Measurements from ENCODE around the gene OR2M5.

The OR2M5 gene, protein sequence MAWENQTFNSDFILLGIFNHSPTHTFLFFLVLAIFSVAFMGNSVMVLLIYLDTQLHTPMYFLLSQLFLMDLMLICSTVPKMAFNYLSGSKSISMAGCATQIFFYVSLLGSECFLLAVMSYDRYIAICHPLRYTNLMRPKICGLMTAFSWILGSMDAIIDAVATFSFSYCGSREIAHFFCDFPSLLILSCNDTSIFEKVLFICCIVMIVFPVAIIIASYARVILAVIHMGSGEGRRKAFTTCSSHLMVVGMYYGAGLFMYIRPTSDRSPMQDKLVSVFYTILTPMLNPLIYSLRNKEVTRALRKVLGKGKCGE

DNA sequence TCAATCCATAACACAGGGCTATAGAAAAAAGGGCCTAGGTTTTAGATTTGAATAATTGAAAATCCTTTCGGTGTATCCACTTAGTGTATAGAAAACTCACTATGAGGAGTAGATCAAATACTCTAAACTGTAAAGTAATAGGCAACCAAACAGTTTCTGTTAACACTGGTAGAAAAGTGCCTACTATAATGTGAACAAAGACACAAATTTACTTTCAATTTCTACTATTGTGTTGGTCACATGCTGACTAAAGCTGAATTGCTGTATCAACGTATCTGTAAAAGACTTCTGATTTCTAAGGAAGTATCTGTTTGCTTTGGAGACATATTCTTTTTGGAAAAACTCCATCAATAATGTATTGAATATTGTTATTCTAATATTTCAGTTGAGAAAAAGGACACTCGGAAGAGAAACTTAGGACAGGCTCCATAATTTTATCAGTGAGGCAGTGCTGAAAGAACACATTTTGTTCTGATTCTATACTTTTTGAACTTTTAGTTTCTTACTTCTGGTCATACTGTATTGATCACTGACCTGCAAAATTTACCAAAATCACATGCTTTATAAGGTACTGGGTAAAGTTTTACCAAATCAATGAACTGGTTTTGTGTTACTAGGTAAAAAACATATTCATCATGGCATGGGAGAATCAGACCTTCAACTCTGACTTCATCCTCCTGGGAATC lies at the start of gene OR2M5:
Gene OR2M5 (plus strand): TSS at position 636 of the 686 bp plus-strand sequence. CDS start 0 bp downstream, at position 636.
- in situ Hi-C loops (cut with MboI; ENCODE audit: low sequenced_read_pairs) = no loop called here

DNA sequence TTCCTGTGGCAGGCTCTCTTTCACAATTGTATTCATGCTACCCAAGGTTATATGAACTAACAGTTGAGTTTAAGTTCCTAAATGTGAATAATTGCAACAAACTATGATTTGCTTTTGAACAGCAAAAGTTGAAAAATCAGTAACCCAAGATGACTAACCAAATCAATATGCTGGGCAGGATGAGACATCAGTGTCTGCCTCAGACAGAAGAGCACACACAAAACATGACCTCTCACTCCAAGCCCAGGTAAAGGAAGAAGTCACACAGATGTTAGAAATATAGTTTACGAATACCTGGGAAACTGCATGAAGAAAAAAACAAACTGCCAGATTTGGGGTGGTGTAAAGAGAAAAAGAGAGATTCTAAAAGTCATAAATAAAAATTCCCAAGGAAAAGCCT lies 46.4 kb upstream of the OR2M5 start:
- in situ Hi-C loops (cut with MboI; ENCODE audit: low sequenced_read_pairs) = no loop called here

DNA sequence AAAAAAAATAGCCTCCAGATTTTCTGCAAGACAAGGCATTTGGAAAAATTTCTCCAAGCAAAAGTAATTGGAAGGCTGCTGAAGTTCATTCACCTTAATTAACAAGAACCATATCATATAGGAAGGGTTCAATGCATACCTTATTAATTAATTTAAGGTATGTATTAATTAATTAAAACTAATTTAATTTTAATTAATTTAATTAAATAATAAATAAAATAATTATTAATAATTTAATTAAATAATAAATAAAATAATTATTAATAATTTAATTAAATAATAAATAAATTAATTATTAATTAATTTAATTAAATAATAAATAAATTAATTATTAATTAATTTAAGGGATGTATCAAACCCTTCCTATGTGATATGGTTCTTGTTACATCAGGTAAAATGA lies 42.1 kb upstream of the OR2M5 start:
- in situ Hi-C loops (cut with MboI; ENCODE audit: low sequenced_read_pairs) = no loop called here

DNA sequence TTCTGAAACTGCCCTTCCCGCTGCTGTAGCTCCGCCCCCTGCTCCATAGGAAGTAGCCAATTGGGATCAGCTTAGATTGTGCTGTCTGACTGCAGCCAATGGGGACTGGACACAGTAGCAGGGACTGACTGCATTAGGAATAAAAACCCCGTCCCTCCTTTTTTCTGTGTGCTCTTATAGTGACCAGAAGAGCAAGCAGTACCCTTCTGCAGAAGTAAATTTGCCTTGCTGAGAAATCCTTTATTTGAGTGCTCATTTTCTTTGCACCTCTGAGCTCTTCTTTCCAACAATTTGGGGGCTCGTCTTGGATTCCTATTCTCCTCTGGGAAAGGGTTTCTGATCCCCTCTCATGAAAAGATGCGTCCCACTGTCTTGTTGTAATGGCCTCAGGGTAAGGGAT lies 33.8 kb upstream of the OR2M5 start:
- in situ Hi-C loops (cut with MboI; ENCODE audit: low sequenced_read_pairs) = no loop called here

DNA sequence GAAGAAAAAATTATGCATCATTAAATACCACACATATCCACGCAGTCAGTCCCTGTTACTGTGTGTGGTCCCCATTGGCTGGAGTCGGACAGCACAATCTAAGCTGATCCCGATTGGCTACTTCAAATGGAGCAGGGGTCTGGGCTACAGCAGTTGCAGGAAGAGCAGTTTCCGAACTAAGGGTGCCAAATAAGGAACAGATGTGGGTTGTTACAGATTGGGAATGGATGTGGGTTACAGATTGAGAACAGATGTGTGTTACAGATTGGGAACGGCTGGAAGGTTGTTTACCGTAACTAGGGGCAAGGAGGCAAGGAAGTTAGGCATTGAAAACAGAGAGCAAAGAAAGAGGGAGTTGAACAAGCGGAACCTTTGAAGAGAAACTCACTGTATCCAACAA lies 30.1 kb upstream of the OR2M5 start:
- in situ Hi-C loops (cut with MboI; ENCODE audit: low sequenced_read_pairs) = no loop called here

DNA sequence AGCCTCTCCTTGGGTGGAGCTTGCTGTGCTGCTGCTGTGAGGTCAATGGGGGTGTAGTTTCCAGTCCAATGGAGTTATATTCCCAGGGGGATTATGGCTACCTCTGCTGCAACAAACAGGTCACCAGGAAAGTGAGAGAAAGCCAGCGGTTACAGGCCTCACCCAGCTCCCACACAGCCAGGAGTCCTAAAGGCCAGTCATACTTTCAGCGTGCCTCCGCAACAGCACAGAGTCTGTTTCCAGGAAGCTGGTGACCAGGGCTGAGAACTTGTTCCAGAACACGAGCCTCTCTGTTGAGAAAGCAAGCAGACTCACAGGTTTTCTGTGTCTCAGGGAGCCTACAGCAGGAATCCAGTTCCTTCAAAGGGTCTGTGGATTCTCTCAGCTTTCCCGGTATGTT lies 17.3 kb upstream of the OR2M5 start:
- in situ Hi-C loops (cut with MboI; ENCODE audit: low sequenced_read_pairs) = no loop called here

DNA sequence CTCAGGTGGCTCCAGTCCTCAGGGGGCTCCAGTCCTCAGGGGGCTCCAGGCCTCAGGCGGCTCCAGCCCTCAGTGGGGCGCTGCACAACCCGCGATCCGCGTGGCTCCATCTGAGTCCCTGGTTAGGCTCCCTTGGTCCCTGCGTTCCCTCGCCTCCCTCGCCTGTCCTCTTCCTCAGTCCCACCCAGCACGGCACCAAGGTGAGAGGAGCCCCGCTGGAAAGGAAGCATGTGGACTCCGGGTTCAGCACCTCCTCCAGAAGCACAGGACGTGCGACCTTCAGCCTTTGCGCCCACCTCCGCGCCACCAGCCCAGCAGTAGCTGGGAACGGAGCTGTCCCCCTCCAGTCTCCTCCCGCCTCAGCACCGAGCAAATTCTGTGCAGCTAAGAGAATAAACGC lies 8.1 kb upstream of the OR2M5 start:
- in situ Hi-C loops (cut with MboI; ENCODE audit: low sequenced_read_pairs) = no loop called here

DNA sequence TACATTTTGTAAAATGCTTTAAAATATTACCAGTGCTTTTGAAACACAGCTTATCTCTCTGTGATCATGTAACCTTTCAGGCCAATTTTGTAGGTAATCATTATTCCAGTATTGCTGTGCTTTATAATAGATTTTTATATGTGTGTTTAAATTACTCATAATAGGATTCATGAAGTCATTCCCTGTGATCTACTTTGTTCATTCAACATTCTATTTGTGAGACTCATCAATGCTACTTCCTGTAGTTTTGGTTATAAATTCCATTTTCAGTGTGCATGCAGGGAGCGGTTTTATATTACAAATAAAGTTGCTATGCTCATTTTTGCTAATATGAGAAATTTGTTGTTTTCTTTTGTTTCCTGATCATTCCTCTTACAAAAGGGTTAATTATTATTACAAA lies 4.1 kb upstream of the OR2M5 start:
- in situ Hi-C loops (cut with MboI; ENCODE audit: low sequenced_read_pairs) = no loop called here

DNA sequence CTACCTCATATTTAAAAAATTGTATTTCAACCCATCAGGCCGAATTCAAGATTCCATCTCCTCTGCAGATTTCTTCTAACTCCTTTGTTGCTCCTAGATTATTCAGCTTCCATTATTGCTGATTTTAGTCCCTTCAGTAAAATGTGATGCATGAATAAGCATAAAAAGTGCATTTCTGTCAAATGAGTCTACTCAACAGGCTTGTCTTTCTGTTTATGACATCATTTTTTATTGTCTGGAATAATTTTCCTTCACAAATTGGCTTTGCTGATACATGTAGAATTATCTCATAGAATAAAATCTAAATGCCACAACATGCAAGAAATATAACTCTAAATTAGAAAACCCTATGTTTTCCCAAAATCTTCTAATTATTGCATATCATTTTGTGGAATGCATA lies 1.6 kb upstream of the OR2M5 start:
- in situ Hi-C loops (cut with MboI; ENCODE audit: low sequenced_read_pairs) = no loop called here

DNA sequence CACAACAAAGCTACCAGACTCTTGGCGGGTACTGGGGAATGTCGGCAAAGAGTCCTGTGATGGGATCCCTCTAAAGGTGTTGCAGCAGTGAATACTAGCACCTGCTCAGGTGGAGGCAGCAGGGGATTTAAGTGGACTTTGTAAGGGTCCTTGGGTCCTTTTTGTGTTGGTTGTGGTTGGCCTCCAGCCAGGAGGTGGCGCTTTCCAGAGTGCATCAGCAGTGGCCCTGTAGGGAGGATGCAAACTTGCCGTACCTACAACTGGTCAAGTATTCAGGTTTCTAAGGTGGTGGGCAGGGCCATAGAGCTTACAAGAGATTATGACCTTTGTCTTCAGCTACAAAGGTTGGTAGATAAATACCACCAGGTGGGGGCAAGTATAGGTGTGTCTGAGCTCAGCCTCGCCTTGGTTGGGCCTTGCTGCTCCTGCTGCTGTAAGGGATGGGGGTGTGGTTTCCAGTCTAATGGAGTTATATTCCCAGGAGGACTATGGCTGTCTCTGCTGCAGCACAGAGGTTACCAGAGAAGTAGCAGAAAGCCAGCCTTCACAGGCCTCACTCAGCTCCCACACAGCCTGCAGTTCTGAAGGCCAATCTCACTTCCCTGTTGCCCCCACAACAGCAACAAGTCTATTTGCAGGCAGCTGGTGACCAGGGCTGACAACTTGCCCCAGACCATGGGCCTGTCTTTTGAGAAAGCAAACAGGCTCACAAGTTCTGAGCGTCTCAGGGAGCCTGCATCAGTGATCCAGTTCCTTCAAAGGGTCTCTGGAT lies 7.3 kb downstream of the OR2M5 start:
- in situ Hi-C loops (cut with MboI; ENCODE audit: low sequenced_read_pairs) = no loop called here

DNA sequence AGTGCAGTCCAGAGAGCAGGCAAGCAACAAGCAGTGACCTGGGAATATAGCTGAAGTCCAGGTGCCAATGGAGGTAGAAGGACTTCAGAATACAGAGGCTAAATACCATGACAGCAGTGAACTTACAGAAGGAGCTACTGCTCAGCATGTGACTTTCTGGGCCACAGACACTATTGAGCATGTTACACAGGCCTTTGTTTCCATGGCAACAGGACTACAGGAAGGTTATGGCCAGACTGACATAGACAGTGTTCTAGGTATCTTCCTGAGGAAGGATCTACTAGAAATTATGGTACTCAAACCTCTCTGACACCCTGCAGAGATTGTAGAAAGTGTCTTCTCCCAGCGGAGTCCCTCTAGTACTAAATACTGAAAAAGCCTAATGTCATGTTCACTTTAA lies 11.0 kb downstream of the OR2M5 start:
- in situ Hi-C loops (cut with MboI; ENCODE audit: low sequenced_read_pairs) = no loop called here

DNA sequence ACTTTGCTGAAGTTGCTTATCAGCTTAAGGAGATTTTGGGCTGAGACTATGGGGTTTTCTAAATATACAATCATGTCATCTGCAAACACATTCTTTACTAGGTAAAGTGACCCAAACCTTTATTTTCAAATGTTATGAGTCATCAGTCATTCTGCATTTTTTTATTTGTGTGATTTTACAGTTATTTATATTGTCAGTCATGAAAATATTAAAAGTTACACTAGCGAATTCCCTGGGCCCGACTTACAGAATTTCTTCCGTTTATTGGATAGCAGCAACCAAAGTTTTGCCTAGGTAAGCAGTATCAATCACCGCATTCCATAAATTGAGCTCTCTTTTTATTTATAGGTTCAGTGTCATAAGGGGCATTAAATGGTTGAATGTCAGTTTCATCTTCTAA lies 13.8 kb downstream of the OR2M5 start:
- in situ Hi-C loops (cut with MboI; ENCODE audit: low sequenced_read_pairs) = no loop called here

DNA sequence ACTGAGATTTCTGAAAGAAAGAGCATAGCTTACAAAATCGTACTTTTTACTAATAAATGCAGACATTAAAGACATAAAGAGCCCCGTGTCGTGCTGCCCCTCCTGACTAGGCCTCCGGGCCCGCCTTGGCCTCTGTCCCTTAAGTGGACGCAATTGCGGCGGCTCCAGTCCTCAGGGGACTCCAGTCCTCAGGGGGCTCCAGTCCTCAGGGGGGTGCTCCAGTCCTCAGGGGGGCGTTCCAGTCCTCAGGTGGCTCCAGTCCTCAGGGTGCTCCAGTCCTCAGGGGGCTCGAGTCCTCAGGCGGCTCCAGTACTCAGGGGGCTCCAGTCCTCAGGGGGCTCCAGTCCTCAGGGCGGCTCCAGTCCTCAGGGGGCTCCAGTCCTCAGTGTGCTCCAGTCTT lies 19.1 kb downstream of the OR2M5 start:
- in situ Hi-C loops (cut with MboI; ENCODE audit: low sequenced_read_pairs) = no loop called here

DNA sequence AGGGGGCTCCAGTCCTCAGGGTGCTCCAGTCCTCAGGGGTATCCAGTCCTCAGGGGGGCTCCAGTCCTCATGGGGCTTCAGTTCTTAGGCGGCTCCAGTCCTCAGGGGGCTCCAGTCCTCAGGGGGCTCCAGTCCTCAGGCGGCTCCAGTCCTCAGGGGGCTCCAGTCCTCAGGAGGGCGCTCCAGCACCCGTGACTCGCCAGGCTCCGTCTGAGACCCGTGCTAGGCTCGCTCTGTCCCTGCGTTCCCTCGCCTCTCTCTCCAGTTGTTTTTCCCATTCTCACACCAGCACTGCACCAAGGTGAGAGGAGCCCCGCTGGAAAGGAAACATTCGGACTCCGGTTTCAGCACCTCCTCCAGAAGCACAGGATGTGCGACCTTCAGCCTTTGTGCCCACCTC lies 20.2 kb downstream of the OR2M5 start:
- in situ Hi-C loops (cut with MboI; ENCODE audit: low sequenced_read_pairs) = no loop called here

DNA sequence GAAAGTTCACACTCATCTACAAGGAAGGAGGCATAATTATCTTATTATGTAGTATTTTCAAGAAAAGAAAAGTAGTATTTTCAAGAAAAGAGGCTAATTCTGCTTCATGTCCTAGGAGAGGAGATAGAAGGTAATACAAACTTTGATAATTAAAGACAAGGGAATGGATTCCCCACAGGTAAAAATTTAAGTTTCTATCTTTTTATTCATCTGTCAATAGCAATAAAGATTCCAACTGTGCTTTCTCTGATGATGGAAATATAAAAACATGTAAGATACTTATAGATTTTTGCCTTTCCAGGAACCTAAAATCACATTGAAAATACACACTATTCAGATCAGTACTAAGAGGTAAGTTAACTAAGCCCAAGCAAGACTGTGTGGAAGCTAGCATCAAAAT lies 29.6 kb downstream of the OR2M5 start, which contains the start of gene OR2M2:
Gene OR2M2 (plus strand): TSS at position 301 of the 400 bp plus-strand sequence. CDS start 5,165 bp downstream, outside the sequence.
- in situ Hi-C loops (cut with MboI; ENCODE audit: low sequenced_read_pairs) = no loop called here

DNA sequence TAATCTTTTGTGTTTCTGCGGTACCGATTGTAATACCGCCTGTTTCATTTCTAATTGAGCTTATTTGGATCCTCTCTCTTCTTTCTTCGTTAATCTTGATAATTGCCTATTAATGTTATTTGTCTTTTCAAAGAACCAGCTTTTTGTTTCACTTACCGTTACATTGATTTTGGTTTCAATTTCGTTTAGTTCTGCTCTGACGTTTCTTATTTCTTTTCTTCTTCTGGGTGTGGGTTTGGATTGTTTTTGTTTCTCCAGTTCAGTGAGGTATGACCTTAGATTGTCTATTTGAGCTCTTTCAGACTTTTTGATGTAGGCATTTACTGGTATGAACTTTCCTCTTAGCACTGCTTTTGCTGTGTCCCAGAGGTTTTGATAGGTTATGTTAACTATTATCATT lies 39.0 kb downstream of the OR2M5 start:
- in situ Hi-C loops (cut with MboI; ENCODE audit: low sequenced_read_pairs) = no loop called here

DNA sequence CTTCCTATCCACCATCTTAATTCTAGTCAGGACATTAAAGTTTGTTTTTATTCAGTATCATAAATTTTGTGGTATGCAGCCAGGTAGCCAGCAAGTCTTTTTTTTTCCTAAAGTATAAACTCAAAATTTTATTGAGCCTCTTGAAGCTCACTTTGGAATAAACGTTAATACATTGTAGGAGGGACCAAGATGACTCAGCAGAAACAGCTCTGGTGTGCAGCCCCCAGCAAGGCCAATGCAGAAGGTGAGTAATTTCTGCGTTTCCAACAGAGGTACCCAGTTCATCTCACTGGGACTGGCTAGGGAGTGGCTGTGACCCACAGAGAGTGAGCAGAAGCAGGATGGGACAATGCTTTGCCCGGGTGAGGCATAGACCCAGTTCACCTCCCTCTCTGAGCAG lies 42.4 kb downstream of the OR2M5 start:
- in situ Hi-C loops (cut with MboI; ENCODE audit: low sequenced_read_pairs) = no loop called here

DNA sequence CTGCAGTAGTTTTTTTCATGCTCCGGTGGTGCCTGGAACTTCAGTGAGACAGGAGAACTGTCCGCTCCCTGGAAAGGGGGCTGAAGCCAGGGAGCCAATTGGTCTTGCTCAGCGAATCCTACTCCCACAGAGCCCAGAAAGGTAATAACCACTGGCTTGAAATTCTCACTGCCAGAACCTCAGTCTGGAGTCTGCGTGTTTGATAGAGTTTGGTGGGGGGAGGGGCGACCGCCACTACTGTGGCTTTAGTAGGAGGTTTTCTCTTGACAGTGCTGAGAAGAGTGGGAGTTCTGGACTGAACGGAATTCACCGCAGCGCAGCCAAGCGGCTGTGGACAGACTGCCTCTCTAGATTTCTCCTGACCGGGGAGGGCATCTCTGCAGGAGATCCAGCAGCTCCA lies 44.1 kb downstream of the OR2M5 start:
- in situ Hi-C loops (cut with MboI; ENCODE audit: low sequenced_read_pairs) = no loop called here

DNA sequence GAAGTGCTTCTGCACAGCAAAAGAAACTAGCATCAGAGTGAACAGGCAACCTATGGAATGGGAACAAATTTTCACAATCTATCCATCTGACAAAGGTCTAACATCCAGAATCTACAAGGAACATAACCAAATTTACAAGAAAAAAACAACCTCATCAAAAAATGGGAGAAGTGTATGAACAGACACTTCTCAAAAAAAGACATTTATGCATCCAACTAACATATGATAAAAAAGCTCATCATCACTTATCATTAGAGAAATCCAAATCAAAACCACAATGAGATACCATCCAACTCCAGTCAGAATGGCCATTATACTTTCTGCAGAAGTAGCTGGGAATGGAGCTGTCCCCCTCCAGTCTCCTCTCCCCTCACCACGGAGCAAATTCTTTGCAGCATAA lies 49.2 kb downstream of the OR2M5 start:
- in situ Hi-C loops (cut with MboI; ENCODE audit: low sequenced_read_pairs) = no loop called here
